ENCODE measurements around the gene MPZL1.
"Not testable (repeated sequence)": the region's sequence is repeated elsewhere in the genome, so short reads cannot be mapped to it uniquely, and the experiment has no call there.

The MPZL1 gene

GRCh38 chr1:167805041-167805556, 83.3 kb downstream of the MPZL1 start:
- no peak overlapping the region for H3K4me3 ChIP-seq (ENCODE audit: low read depth, low read length)
- TF ChIP-seq CTCF (IDR thresholded peaks at IDR 0.05; ENCODE audit: low read depth, low read length), result no peak
- H3K27ac ChIP-seq, result no peak overlapping the region
- H3K36me3 ChIP-seq, result no peaks in the 10 kb centered on the region
- H3K9me3 ChIP-seq (ENCODE audit: severe bottlenecking), result no peaks in the 10 kb centered on the region
- no peaks in the 10 kb centered on the region for H3K27me3 ChIP-seq (ENCODE audit: insufficient read depth, low read depth, severe bottlenecking)
- no peak for DNase-seq

- H3K9me3 ChIP-seq (ENCODE audit: severe bottlenecking); H3K36me3 ChIP-seq; H3K4me3 ChIP-seq (ENCODE audit: low read depth, low read length); H3K27me3 ChIP-seq (ENCODE audit: insufficient read depth, low read depth, severe bottlenecking); DNase-seq; H3K27ac ChIP-seq: not testable (repeated sequence)
Observed at GRCh38 chr1:167806235-167806634, 84.5 kb downstream of the MPZL1 start.

GRCh38 chr1:167806676-167807075, 84.9 kb downstream of the MPZL1 start:
- not testable (repeated sequence) for H3K4me3 ChIP-seq (ENCODE audit: low read depth, low read length); H3K27me3 ChIP-seq (ENCODE audit: insufficient read depth, low read depth, severe bottlenecking); H3K9me3 ChIP-seq (ENCODE audit: severe bottlenecking); H3K36me3 ChIP-seq; DNase-seq; H3K27ac ChIP-seq

- Histone ChIP-seq H3K27me3 (ENCODE audit: insufficient read depth, low read depth, severe bottlenecking) (no peaks in the 10 kb centered on the region), H3K27ac (no peak overlapping the region), H3K4me3 (ENCODE audit: low read depth, low read length) (no peak overlapping the region), H3K9me3 (ENCODE audit: severe bottlenecking) (no peaks in the 10 kb centered on the region), H3K36me3 (no peaks in the 10 kb centered on the region)
- DNase-seq, result no peak
- no peak for TF ChIP-seq CTCF (IDR thresholded peaks at IDR 0.05; ENCODE audit: low read depth, low read length)
Observed at GRCh38 chr1:167808104-167808503, 86.3 kb downstream of the MPZL1 start.

GRCh38 chr1:167808690-167809089, 86.9 kb downstream of the MPZL1 start:
- no peaks in the 10 kb centered on the region for H3K27me3 ChIP-seq (ENCODE audit: insufficient read depth, low read depth, severe bottlenecking)
- H3K36me3 ChIP-seq, result no peaks in the 10 kb centered on the region
- no peak overlapping the region for H3K4me3 ChIP-seq (ENCODE audit: low read depth, low read length)
- DNase-seq, result no peak
- H3K27ac ChIP-seq, result no peak overlapping the region
- TF ChIP-seq CTCF (IDR thresholded peaks at IDR 0.05; ENCODE audit: low read depth, low read length), result no peak
- H3K9me3 ChIP-seq (ENCODE audit: severe bottlenecking), result no peaks in the 10 kb centered on the region

GRCh38 chr1:167812972-167813371, 91.2 kb downstream of the MPZL1 start:
- no peak overlapping the region for H3K4me3 ChIP-seq (ENCODE audit: low read depth, low read length)
- no peaks in the 10 kb centered on the region for H3K27me3 ChIP-seq (ENCODE audit: insufficient read depth, low read depth, severe bottlenecking)
- H3K9me3 ChIP-seq (ENCODE audit: severe bottlenecking), result no peaks in the 10 kb centered on the region
- H3K27ac ChIP-seq, result no peak overlapping the region
- TF ChIP-seq CTCF (IDR thresholded peaks at IDR 0.05; ENCODE audit: low read depth, low read length), result no peak
- H3K36me3 ChIP-seq, result no peaks in the 10 kb centered on the region
- no peak for DNase-seq

- Histone ChIP-seq H3K36me3 (no peaks in the 10 kb centered on the region), H3K27ac (no peak overlapping the region), H3K4me3 (ENCODE audit: low read depth, low read length) (no peak overlapping the region), H3K27me3 (ENCODE audit: insufficient read depth, low read depth, severe bottlenecking) (no peaks in the 10 kb centered on the region), H3K9me3 (ENCODE audit: severe bottlenecking) (no peaks in the 10 kb centered on the region)
- TF ChIP-seq CTCF (IDR thresholded peaks at IDR 0.05; ENCODE audit: low read depth, low read length), result no peak
- DNase-seq, result no peak
Observed at GRCh38 chr1:167815650-167816049, 93.9 kb downstream of the MPZL1 start.
